Stimulated activated CD8-positive, alpha-beta memory T cell treated with anti-CD3 and anti-CD28 coated beads, Interleukin-12 subunit alpha, Interleukin-12 subunit beta, amount 100 ng/mL, for 4 hours (primary cell): Measurements from ENCODE around the gene ZNF699.
A peak's percentile ranks its signal among the peaks of the same experiment; 100 is the strongest.
"Not testable (repeated sequence)": the region's sequence is repeated elsewhere in the genome, so short reads cannot be mapped to it uniquely, and the experiment has no call there.

ENCODE experiments used
- DNase-seq: peaks from one replicate; pipeline ENCODE4 v3.0.0-alpha.2; 2020; ENCODE audit warnings: low read depth

Gene ZNF699

GRCh38 chr19:9309139-9309973 lies at the start of gene ZNF699:
Gene ZNF699, minus strand, starts transcription at chr19:9309838. Its CDS starts 4,719 bp downstream, at chr19:9305119.
- peak; percentile 97 for DNase-seq

DNA sequence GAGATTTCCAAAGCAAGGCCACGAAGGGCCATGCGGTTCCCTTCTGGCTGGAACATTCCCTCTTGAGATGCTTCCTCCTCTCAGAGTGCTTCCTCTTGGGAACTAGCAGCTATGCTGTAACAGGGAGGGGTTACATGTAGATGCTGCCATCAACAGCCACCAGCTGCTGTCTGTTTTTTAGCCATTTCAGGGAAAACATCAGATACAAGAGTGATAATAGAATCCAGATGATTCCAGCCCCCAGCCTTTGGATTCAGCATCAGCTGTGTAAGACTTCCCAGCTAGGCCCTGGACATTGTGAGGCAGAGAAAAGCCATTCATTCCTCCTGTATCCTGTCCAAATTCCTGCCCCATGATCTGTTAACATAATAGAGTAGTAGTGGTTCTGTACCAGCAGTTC lies 45.0 kb upstream of the ZNF699 start:
- DNase-seq: no peak

- DNase-seq: no peak
These were observed 43.4 kb upstream of the ZNF699 start for GRCh38 chr19:9353011-9353410.

DNA sequence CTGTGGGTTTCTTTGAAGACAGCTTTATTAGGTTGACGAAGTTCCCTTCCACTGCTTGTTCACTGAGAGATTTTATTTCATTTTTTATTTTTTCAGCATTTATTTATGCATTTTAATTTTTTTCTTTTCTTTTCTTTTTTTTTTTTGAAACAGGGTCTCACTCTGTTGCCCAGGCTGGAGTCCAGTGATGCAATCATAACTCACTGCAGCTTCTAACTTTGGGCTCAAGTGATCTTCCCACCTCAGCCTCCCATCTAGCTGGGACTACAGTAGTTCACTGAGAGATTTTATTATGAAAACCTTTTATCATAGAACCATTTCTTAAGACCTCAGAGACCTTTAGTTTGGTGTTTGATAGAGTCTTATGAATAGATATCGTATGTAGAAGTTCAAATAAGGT lies 42.9 kb upstream of the ZNF699 start:
- DNase-seq: no peak

GRCh38 chr19:9348671-9349070 lies 39.0 kb upstream of the ZNF699 start:
- no peak for DNase-seq

DNA sequence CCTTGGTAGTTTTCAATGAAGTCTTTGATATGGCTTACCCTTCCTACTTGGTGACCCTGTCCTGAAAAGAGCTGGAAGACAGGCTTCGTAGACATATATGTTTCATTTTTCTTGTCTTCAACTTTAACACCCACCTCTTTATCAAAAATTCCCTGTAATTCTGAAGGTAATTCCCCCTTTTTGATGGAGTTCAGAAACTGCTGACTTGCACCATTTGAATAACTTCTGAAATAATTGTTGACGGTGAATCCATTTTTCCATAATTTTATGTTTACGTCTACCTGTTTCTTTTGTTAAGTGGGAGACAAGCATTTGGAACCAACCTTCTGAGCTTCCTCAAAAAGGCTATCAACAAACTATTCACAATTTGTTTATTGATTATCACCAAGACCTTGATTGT lies 38.6 kb upstream of the ZNF699 start:
- DNase-seq: no peak

- DNase-seq: no peak
These were observed 35.4 kb upstream of the ZNF699 start for GRCh38 chr19:9345005-9345404.

GRCh38 chr19:9342610-9343304 lies 33.1 kb upstream of the ZNF699 start:
- DNase-seq: no peak

- DNase-seq: no peak
These were observed 20.4 kb upstream of the ZNF699 start for GRCh38 chr19:9329999-9330398.

DNA sequence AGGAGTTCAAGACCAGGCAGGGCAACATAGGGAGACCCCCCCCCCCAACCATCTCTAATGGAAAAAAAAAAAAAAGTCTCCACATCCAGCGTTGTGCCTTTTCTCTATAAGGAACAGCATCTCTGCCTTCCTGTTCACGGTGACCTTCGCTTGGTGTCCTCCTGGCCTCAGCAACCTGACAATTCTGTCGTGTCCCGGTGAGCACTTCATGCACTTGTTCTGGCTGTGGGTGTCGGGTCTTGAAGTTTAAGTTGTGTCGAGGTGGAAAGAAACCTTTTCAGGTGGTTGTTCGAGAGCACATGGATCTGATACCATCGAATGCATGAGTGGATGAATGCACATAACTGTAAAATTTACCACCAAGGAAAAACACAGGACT lies 14.9 kb upstream of the ZNF699 start:
- DNase-seq: no peak

DNA sequence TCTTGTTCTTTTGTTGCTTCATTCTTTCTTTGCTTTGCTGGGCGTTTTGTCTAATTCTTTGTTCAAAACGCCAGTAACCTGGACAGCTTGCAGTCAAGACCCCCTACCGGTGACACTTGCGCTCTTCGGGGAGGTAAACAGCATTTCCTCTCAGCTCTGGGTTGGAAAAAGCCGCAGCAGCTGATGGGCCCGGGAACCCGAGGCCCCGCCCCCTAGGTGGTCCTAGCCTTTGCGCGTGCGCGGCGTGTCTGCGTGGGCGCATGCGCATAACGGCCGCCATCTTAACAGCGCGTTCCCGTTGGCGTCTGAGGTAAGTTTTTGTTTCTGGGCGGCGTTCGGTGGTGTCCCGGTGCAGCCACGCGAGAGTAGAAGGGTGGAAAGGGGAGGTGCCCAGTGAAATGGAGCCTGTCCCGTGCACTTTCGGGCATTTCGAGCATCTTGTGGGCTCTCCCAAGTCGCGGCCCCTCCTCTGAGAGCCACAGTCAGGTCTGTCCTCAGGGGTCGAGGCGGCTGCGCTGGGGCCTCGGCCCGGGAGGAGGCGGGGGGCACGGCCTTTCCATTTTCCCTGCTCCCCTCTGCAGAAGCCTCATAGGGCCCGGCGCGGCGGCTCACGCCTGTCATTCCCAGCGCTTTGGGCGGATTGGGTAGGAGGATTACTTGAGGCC lies 14.4 kb upstream of the ZNF699 start, which contains the start of gene ZNF559:
Gene ZNF559, plus strand, starts transcription at position 261 of the 665 bp plus-strand sequence. CDS start 14,371 bp downstream, outside the sequence.
- DNase-seq: peak; percentile 97

DNA sequence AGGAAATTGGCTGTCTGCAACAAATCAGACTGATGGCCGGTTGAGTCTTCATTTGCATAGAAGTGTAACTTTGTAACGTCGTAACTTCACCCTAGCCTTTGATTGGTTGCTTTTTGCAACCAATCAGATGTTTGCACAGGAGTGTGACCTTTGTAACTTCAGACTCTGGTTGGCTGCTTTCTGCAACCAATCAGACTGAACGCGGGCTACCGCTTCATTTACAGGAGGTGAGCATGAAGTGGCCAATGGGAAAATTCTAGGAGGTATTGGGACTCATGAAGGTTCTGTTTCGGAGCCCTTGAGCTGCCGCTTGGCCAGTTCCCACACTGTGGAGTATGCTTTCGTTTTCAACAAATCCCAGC lies 13.9 kb upstream of the ZNF699 start:
- DNase-seq: no peak

DNA sequence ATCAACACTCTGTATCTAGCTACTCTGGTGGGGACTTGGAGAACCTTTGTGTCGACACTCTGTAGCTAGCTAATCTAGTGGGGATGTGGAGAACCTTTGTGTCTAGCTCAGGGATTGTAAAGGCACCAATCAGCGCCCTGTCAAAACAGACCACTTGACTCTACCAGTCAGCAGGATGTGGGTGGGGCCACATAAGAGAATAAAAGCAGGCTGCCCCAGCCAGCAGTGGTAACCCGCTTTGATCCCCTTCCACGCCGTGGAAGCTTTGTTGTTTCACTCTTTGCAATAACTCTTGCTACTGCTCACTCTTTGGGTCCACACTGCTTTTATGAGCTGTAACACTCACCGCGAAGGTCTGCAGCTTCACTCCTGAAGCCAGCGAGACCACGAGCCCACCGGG lies 12.6 kb upstream of the ZNF699 start:
- not testable (repeated sequence) for DNase-seq

DNA sequence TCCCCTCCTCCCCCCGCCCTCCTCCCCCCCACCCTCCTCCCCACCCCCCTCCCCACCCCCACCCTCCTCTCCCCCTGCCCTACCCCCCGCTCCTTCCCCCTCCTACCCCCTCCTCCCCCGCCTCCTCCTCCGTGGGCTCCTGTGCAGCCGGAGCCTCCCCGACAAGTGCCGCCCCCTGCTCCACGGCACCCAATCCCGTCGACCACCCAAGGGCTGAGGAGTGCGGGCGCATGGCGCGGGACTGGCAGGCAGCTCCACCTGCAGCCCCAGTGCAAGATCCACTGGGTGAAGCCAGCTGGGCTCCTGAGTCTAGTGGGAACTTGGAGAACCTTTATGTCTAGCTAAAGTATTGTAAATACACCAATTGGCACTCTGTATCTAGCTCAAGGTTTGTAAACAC lies 12.1 kb upstream of the ZNF699 start:
- DNase-seq: not testable (repeated sequence)

DNA sequence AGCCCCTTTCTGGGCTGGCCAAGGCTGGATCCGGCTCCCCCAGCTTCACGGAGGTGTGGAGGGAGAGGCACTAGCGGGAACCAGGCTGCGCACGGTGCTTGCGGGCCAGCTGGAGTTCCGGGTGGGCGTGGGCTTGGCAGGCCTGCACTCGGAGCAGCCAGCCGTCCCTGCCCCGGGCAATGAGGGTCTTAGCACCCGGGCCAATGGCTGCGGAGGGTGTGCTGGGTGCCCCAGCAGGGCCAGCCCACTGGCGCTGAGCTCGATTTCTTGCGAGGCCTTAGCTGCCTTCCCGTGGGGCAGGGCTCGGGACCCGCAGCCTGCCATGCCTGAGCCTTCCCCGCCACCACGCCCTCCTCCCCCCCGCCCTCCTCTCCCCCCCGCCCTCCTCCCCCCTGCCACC lies 11.7 kb upstream of the ZNF699 start:
- no peak for DNase-seq

GRCh38 chr19:9313756-9314155 lies 4.1 kb upstream of the ZNF699 start:
- no peak for DNase-seq

- no peak for DNase-seq
These were observed 372 bp upstream of the ZNF699 start for GRCh38 chr19:9309974-9310446.

GRCh38 chr19:9308091-9308770 lies 1.4 kb downstream of the ZNF699 start:
- no peak for DNase-seq

GRCh38 chr19:9306443-9306842 lies 3.2 kb downstream of the ZNF699 start:
- no peak for DNase-seq

DNA sequence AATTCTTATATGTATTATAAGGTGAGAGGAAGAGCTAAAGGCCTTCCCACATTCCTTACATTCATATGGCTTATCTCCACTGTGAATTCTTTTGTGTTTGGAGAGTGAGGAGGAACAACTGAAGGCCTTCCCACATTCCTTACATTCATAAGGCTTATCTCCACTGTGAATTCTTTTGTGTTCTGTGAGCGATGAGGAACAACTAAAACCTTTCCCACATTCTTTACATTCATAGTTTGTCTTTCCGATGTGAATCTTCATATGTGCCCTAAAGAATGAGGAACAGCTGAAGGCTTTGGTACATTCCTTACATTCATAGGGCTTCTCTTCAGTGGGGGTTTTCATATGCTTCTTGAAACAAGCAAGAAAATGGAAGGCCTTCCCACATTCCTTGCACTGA lies 13.3 kb downstream of the ZNF699 start:
- DNase-seq: no peak

- DNase-seq: no peak
These were observed 14.2 kb downstream of the ZNF699 start for GRCh38 chr19:9295411-9295849.

DNA sequence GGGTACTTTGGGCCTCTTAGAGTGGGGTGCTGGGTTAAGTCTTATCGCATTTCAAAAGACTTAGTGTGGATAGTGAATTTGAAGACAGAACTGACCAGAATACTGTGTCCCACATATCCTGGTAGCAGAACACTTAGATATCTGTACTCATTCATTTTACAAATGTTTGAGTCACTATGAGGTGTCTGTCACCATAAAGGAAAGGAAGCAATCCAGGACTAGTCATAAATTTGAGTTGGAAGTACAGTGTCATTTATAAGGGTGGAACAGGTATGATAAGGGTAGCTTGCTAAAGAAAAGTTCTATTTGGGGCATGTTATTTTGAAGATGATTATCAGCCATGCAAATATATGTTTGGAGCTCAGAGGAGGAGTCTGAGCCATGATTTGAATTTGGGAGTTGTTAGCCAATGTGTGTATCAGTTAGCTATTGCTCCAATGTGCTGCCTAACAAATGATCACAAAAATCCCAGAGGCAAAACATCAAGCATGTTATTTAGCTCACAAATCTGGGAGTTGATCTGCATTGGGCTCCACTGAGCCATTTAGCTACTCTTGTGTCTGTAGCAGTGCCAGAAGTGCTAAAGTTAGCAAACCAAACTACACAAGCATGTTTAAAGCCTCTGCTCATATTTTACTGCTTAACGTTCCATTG lies 20.3 kb downstream of the ZNF699 start:
- DNase-seq: no peak
